Right cardiac atrium (tissue), 5 donors: Measurements from ENCODE around the gene PDLIM7. TPM values are rescaled to one million over a fixed set of nuclear protein-coding genes. Genes with fewer than 3 reads are reported as not detected.

Source experiments
- ATAC-seq, 2 donors: fragments of 200-7000 bp; cut with Tn5 transposase; one replicate each; pipeline versions ENCODE4 v1.8.0 to v1.9.1; 2020; ENCODE audit warnings: moderate library complexity in 2 of 2, mild to moderate bottlenecking in 1 of 2
- DNase-seq, 3 donors: peaks; one replicate each; pipeline ENCODE4 v3.0.0-alpha.2; 2020
- H3K27ac ChIP-seq: one replicate; pipeline ENCODE4 v1.5.1; 2013; ENCODE audit warnings: mild to moderate bottlenecking, low read length, control low read depth, moderate library complexity
- H3K27me3 ChIP-seq: one replicate; pipeline ENCODE4 v1.6.1; 2013; ENCODE audit not compliant: control insufficient read depth, insufficient read depth
- H3K4me1 ChIP-seq: one replicate; pipeline ENCODE4 v1.6.1; 2013; ENCODE audit warnings: low read length; ENCODE audit not compliant: control insufficient read depth, insufficient read depth
- H3K4me3 ChIP-seq: one replicate; pipeline ENCODE4 v1.5.1; 2013; ENCODE audit warnings: low read length, control low read depth
- H3K9me3 ChIP-seq: one replicate; pipeline ENCODE4 v1.6.1; 2013; ENCODE audit warnings: low read length; ENCODE audit not compliant: control insufficient read depth
- WGBS: extraction: QIAGEN DNeasy Blood & Tissue Kit; methylation state at CpG from one replicate; pipeline ENCODE4 v1.1.7; 2013; 5-methylcytosine and 5-hydroxymethylcytosine counted together
- intact Hi-C, 4 donors: fragments of 100-400 bp; cut with DNase I; formaldehyde crosslinking; loops; one replicate each; pipeline versions ENCODE4 v1.11.0 to v1.14.0; 2022 to 2023
- polyA plus RNA-seq: library from polyadenylated mRNA; stranded (reverse); fragments of 200-250 nt; gene quantifications from one replicate; pipeline ENCODE4 v1.2.3, GENCODE V29; 2013
- total RNA-seq, 4 donors: library from RNA; stranded (reverse); fragmentation: NEBNext Ultra II Directional; extraction: Animal tissue kit (Norgen Biotek cat#: 25700); gene quantifications; one replicate each; pipeline ENCODE4 v1.2.1, GENCODE V29; 2021
- donor health status: healthy with polysubstance abuse.
- donor health status: DM: no; HTN: yes; CAD: no.
- donor health status: DM: no; HTN: no; CAD: no.
- donor health status: DM: no; HTN: yes; CAD: no; lungs with severe emphysema.
- donor health status: DM: yes; HTN: yes; CAD: no.

The PDLIM7 gene
- total and polyA plus RNA-seq, 5 donors, result 35.0 to 71.5 (median 54.7) TPM

DNA sequence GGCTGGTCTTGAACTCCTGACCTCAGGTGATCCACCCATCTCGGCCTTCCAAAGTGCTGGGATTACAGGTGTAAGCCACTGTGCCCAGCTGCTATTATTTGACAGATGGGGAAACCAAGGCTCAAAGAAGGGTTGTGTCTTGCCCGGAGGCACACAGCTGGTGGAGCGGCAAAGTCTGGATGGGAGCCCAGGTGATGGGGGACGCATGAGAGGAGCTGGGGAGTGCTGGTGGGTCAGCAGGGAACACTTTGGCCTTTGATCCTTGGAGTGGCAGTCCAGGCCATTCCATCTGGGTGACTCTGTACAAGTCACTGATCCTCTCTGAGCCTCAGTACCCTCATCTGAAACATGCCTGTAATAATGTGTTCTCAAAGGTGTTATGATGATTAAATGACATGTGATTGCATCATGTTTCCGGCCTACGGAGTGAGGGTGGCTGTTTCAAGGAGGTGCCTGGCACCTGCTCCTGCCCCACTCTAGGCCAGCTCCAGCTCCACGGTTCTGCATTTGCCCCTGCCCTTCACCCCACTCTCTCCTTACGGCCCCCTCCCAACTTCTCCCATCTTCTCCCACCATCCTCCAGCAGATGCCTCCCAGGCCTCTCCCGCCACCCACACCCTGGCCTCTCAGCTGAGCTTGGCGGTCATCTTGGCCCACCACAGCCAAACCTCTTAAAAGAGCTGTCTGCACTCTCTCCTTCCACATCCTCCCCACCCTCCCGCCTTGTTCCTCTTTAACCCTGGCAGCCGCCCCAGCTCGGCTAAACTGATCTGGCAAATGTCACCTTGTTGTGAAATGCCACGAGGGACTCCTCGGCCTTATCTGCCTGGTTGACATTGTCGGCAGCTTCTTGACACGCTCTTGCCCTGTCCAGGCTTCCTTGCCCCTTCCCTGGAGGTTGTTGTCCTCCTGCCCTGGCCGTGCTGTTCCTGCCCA lies 18.4 kb downstream of the PDLIM7 start:
- Histone ChIP-seq H3K4me1 (peaks cover 7% of the 10 kb centered on the region), H3K4me3 (no peak overlapping the region), H3K27ac (peak overlapping the region; percentile 65), H3K9me3 (no peaks in the 10 kb centered on the region), H3K27me3 (no peaks in the 10 kb centered on the region)
- DNase-seq (peak; percentile 91 to 97 (median 96)), ATAC-seq (peak; percentile 84 to 90)
- intact Hi-C loops, result no loop called here
- 20% methylated on average over 18 of the region's 18 CpGs for WGBS

DNA sequence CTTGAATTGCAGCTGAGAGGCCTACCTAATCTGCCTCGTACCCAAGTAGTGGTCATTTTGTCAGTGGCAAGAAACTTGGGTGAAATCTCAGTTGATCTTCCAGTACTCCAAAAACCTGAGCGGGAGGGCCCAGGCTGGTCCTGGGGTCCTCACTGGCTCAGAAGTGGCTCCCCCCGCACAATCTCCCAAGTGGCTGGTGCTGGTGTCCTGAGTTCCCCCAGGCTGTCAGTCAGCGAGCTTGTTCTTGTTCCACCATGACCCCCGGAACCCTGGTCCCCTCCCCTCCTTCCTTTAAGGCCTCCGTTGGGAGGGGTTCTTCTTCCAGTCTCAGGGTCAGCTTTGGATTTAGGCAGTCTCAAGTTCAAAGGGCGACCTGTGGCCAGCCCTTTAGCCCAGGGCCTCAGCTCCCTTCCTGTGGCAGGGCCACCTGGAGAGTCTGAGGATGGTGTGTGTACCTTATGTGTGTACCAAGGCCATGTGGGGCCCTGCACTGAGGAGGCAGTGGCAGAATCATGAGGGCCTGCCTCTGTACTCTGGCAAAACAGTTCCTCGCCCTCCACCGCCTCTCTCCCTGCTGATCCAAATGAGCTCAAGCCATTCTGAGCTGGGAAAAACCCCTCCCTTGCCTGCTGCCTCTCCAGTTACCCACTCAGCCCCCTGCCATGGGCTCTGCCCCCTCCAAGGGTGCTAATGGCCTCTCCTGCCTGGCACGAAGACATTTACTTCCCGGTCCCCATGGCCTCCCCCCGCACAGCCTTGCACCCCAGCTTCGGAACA lies 19.5 kb downstream of the PDLIM7 start:
- ATAC-seq, result no peak
- intact Hi-C loops, result no loop called here
- no peaks in the 10 kb centered on the region for H3K27me3 ChIP-seq

GRCh38 chr5:177476531-177477233 lies 20.7 kb downstream of the PDLIM7 start:
- peak; percentile 70 to 85 (median 82) for DNase-seq
- intact Hi-C loops, result no loop called here

More for the DNA sequence above, 19.5 kb downstream of the PDLIM7 start:
- Histone ChIP-seq H3K4me1 (peaks cover 8% of the 10 kb centered on the region), H3K9me3 (no peaks in the 10 kb centered on the region), H3K4me3 (no peak overlapping the region), H3K27ac (no peak overlapping the region)
- peak in 1 of 3 donors; percentile 58 for DNase-seq
- 95% methylated on average over 13 of the region's 13 CpGs for WGBS

DNA sequence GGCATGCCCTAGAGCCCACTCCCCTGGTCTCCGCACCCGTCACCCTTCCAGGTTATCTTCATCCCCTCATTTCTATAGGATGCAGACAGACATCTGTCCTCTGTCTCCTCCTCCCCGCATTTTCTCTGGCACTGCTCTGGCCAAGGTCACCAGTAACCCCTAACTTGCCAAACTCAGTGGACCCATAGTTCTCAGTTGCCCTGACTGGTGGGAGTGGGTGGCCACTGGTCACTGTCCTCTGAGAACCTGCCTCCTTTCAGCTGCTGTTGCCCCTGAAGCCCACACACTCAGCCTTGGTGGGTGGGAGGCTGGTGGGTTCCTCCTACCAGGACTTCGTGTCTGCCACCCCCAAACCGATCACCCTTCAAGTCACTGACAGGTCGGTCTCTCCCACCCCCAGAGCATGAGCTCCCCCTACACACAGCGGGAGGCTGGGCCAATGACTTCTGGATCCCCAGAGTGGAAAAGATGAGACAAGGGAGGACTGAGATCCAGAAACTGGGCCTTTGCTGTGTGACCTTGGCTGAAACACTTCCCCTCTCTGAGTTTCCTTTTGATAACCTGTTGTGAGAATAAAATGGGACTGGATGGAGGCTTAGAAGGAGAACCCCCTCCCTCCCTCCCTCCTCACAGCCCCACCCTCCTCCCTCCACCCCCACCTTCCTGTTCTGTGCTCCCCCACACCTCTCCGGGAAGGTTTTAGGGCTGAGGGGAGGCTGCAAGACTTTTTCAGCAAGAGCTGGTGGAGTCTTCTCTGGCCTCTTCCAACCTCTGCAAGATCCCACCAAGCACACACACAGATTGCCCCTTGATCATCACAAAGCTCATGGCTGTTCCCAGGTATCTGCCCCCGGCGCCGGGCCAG lies 21.6 kb downstream of the PDLIM7 start:
- no peaks in the 10 kb centered on the region for H3K27me3 ChIP-seq
- H3K4me1 ChIP-seq, result peaks cover 8% of the 10 kb centered on the region
- H3K4me3 ChIP-seq, result no peak overlapping the region
- no peaks in the 10 kb centered on the region for H3K9me3 ChIP-seq
- H3K27ac ChIP-seq, result no peak overlapping the region
- 56% methylated on average over 11 of the region's 11 CpGs for WGBS
- no peak for DNase-seq
- no peak for ATAC-seq
- intact Hi-C loops, result no loop called here

More at GRCh38 chr5:177476531-177477233, 20.7 kb downstream of the PDLIM7 start:
- no peaks in the 10 kb centered on the region for H3K27me3 ChIP-seq
- H3K4me1 ChIP-seq, result peaks cover 8% of the 10 kb centered on the region
- ATAC-seq, result peak; percentile 7 to 22
- no peak overlapping the region for H3K4me3 ChIP-seq
- H3K9me3 ChIP-seq, result no peaks in the 10 kb centered on the region
- H3K27ac ChIP-seq, result no peak overlapping the region
- 71% methylated on average over 18 of the region's 18 CpGs for WGBS

- H3K4me3 ChIP-seq, result no peak overlapping the region
- no peak for DNase-seq
- WGBS, result 50% methylated on average over 4 of the region's 4 CpGs
- intact Hi-C loops, result no loop called here
- no peaks in the 10 kb centered on the region for H3K27me3 ChIP-seq
- peaks cover 6% of the 10 kb centered on the region for H3K4me1 ChIP-seq
- H3K9me3 ChIP-seq, result no peaks in the 10 kb centered on the region
- no peak overlapping the region for H3K27ac ChIP-seq
- no peak for ATAC-seq
Measured at GRCh38 chr5:177474846-177475562, 22.4 kb downstream of the PDLIM7 start.

DNA sequence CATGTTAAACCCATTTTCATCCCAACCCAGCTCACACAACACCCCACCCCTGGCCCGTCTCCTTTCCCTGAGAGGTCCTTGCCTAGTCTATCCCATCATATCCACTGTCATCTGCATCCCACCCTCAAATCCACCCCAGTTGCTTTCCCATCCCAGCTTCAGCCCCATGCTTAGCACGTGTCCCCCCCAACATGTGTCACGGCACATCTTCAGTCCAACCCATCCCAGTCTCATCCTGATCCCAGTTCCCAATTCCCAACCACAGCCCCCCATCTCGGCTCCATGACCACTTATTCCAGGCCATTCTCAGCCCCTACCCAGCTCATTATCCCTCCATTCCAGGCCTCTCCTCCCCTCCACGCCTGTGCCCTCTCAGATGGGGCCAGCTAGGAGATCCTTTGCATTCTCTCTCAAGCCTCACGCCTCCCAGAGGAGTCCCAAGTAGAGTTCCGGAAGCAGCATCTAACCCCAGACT lies 23.4 kb downstream of the PDLIM7 start:
- DNase-seq, result no peak
- WGBS, result 33% methylated on average over 7 of the region's 7 CpGs
- Histone ChIP-seq H3K4me3 (no peak overlapping the region), H3K27me3 (no peaks in the 10 kb centered on the region), H3K4me1 (peaks cover 2% of the 10 kb centered on the region), H3K27ac (no peak overlapping the region), H3K9me3 (no peaks in the 10 kb centered on the region)
- intact Hi-C loops, result no loop called here
- no peak for ATAC-seq

- WGBS, result 2% methylated on average over 61 of the region's 69 CpGs
- peaks cover 2% of the 10 kb centered on the region for H3K4me1 ChIP-seq
- H3K4me3 ChIP-seq, result peak within 1 kb of the TSS; percentile 87
- H3K27ac ChIP-seq, result peak within 1 kb of the TSS; percentile 41
- H3K9me3 ChIP-seq, result no peaks in the 10 kb centered on the region
- intact Hi-C loops, result no loop called here
- peak; percentile 67 to 87 (median 86) for DNase-seq
- no peaks in the 10 kb centered on the region for H3K27me3 ChIP-seq
- ATAC-seq, result peak; percentile 37 to 46
Measured at GRCh38 chr5:177473443-177474001, 23.9 kb downstream of the PDLIM7 start, which contains the start of gene DBN1. Gene DBN1 (minus strand): TSS chr5:177473634. CDS start chr5:177473521, 113 bp downstream.

DNA sequence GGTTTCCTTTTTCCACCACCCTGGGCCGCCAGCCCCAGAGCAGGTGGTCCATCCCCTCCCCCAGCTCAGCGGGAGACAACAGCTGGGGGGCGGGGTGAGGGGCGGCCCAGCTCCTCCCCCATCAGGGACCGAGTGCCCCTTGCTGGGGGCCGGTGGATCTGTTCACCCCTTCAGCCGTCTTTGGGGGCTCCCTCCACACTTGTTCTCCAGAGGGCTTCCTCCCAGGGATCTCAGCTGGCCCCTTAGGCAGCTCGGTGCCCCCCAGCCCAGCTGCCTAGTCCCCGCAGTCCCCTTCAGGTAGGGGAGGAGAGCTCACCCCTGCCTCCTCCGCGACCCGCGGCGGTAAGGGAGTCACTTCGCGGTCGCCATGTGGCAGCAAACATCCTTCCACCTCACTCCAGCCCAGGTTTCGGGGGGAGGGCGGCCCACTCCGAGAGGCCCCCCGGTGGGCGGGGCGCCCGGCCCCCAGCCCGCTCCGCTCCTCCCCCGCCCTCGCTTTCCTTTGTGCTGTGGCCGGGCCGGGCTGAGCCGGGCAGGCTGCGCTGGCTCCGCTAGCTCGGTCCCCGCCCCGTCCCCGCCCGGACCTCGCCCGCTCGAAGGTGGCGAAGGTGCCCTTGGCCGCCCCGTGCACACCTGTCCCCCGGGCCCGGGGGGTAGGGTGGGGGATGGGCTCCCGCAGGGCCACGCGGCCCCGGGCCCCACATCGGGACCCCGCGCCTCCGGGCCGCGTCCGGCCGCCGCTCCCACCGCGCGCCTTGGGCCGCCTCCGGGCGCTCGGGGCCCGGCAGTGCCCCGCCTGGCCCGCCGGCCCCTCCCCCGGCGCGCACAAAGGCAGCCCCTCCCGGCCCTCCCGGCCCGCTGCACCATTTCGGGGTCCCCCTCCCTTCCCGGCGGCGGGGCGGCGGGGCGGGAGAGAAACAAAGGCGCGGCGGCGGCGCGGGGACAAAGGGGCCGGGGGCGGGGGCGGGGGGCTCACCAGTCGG lies 24.7 kb downstream of the PDLIM7 start:
- H3K4me3 ChIP-seq, result peak overlapping the region; percentile 87
- H3K9me3 ChIP-seq, result no peaks in the 10 kb centered on the region
- ATAC-seq, result peak in 1 of 2 donors; percentile 10
- peak in 2 of 3 donors; percentile 76 to 78 for DNase-seq
- intact Hi-C loops, result no loop called here
- H3K27ac ChIP-seq, result peak overlapping the region; percentile 41
- 1% methylated on average over 88 of the region's 93 CpGs for WGBS
- peaks cover 2% of the 10 kb centered on the region for H3K4me1 ChIP-seq
- no peaks in the 10 kb centered on the region for H3K27me3 ChIP-seq
